ENCODE data around the gene CABP5.
"Not testable (repeated sequence)": the region's sequence is repeated elsewhere in the genome, so short reads cannot be mapped to it uniquely, and the experiment has no call there.

Gene CABP5

DNA sequence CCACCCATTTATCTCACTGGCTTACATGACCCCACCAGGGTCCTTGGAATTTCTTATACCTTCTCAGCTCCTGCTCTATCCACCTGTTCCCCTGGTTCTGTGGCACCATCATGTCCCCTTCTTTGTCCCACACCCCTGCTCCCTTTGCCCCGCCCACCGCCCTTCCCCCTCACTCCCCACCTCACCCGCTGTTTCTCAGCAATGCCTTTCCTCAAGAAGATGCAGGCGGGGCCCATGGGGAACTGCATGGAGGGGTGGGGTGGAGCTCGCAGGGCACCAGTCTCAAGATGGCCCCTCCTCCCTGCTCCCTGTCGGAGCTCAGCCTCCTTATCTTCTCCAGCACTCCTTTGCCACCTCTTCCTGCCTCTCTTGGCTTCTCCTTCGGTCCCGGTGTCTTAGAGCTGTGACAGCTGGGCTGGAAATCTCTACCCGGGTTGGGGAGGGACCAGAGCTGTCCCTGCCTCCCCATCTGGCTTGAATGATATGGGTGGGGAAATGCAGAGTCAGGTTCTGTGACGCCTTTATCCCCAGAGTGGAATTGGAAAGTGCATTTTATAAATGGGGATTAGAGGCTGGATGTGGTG, at the start of gene CABP5:
Gene CABP5 (minus strand): TSS at position 405 of the 584 bp plus-strand sequence. CDS start 157 bp downstream, at position 248.
- no peak for DNase-seq

- not testable (repeated sequence) for DNase-seq
Measured at GRCh38 chr19:48091111-48091718, 47.3 kb upstream of the CABP5 start.

- no peak for DNase-seq
Measured at GRCh38 chr19:48090281-48090802, 46.5 kb upstream of the CABP5 start.

GRCh38 chr19:48088991-48089390, 45.1 kb upstream of the CABP5 start:
- not testable (repeated sequence) for DNase-seq

GRCh38 chr19:48085904-48086864, 42.3 kb upstream of the CABP5 start:
- no peak for DNase-seq

GRCh38 chr19:48085076-48085475, 41.2 kb upstream of the CABP5 start:
- no peak for DNase-seq

DNA sequence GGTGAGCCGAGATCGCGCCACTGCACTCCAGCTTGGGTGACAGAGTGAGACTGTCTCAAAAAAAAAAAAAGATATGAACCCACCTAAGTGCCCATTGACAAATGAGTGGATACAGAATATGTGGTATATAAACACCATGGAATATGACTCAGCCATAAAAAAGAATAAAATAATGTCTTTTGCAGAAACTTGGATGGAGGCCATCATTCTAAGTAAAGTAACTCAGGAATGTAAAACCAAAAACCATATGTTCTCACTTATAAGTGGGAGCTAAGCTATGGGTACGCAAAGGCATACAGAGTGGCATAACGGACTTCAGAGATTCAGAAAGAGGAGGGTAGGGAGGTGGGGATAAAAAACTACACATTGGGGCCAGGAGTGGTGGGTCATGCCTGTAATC, 37.2 kb upstream of the CABP5 start:
- no peak for DNase-seq

- not testable (repeated sequence) for DNase-seq
Measured at GRCh38 chr19:48070177-48070769, 26.4 kb upstream of the CABP5 start.

DNA sequence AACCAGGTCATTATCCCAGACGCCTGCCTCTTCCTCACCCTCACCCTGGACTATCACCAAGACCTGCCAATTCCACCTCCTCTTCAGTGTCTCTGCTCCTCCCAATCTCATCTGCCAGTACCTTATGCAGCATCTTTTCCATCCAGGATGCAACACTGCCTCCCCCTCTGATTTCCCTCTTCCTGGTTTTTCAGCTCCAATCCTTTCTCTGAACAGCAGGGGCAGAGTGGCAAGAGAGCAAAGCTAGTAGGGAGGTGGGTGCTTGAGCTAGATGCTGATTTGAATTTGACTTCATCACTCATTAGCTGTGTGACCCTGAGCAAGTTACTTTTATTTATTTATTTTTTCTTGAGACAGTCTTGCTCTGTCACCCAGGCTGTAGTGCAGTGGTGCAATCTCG, 25.6 kb upstream of the CABP5 start:
- DNase-seq, result no peak

DNA sequence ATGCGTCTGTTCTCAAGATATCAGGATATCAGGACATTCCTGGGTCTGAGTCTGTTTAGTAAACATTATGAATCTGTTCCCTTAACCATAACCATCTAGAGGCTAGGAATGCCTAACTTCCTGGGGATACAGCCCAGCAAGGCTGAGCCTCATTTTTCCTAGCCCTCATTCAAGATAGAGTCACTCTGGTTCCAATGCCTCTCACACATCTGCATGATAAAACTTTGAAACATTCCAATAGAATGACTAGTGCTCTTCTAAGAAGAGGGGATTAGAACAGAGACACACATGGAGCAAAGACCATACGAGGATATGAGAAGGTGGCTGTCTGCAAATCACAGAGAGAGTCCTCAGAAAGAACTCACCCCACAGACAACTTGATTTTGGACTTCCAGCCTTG, 20.6 kb upstream of the CABP5 start:
- DNase-seq, result no peak

DNA sequence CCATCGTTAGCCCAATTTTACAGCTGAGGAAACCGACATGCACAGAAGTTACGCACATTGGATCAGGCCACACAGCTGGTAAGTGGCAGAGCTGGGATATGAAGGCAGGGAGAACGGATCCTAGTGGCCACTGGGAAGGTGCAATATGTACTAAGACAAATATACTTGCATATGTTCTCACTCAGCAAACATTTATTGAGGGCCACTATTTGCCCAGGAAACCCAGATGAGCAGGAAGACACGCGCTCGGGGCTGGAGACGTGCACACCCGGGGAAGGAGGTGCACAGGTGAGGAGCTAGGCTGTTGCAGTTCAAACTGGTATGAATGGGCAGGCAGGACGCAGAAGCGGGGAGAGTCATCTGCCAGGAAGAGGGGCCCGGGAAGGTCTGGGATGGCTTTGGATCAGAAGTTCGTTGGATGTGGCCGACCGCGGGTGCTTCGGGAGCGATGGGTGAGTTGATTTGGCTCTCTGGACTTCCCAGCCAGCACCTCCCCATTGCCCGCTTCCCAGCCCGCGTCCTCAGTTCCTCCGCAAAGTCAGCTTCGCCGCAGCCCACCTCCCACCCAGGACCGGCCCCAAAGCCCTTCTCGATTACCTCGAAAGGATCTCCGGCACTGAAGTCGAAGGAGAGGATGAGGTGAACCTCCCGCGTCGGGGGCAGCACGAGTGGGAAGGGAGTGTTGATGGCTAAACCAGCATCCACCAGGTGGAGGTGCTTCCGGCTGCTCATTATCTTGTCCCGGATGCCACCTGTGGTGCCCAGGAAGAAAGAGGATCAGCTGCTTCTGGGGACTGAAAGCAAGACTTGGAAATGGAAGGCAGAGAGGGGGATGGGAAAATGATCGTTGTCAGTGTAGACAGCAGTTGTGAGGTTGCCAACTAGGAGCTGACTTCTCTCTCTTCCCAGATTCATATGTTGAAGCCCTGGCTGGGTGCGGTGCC, 17.8 kb upstream of the CABP5 start:
- DNase-seq, result no peak

GRCh38 chr19:48060381-48060780, 16.5 kb upstream of the CABP5 start:
- DNase-seq, result no peak

GRCh38 chr19:48059331-48059730, 15.5 kb upstream of the CABP5 start:
- DNase-seq, result no peak

GRCh38 chr19:48053856-48054255, 10.0 kb upstream of the CABP5 start:
- DNase-seq, result no peak

DNA sequence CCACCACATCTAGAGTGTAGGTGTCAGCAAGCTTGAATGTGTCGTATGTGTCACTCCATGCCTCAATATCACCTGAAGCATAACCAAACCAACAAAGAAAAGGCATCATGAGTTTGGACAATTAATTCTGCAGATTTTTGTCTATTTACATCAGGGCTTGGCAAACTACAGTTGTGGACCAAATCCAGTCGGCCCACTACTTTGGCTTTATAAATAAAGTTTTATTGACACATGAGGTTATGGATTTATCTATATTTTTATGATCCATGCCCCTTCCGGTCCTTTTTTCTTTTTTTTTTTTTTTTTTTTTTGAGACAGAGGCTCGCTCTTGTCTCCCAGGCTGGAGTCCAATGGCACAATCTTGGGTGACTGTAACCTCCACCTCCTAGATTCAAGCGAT, 9.2 kb upstream of the CABP5 start:
- no peak for DNase-seq

DNA sequence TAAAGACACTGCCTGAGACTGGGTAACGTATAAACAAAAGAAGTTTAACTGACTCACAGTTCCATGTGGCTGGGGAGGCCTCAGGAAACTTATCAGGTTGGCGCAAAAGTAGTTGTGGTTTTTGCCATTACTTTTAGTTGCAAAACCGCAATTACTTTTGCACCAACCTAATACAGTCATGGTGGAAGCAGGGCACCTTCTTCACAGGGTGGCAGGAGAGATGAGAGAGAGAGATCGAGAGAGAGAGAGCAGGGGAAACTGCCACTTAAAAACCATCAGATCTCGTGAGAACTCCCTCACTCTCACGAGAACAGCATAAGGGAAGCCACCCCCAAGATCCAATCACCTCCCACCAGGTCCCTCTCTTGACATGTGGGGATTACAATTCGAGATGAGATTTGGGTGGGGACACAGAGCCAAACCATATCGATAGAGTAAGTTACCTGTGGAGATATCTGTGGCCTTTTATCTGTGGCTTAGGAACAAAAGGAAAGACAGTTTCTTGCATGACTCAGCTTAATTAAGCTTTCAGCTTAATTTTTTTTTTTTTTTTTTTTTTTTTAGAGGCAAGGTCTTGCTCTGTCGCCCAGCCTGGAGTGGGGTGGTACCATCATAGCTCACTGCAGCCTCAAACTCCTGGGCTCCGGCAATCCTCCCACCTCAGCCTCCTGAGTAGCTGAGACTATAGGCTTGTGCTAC, 7.6 kb upstream of the CABP5 start:
- DNase-seq, result no peak

GRCh38 chr19:48044561-48044960, 682 bp upstream of the CABP5 start:
- DNase-seq, result no peak

DNA sequence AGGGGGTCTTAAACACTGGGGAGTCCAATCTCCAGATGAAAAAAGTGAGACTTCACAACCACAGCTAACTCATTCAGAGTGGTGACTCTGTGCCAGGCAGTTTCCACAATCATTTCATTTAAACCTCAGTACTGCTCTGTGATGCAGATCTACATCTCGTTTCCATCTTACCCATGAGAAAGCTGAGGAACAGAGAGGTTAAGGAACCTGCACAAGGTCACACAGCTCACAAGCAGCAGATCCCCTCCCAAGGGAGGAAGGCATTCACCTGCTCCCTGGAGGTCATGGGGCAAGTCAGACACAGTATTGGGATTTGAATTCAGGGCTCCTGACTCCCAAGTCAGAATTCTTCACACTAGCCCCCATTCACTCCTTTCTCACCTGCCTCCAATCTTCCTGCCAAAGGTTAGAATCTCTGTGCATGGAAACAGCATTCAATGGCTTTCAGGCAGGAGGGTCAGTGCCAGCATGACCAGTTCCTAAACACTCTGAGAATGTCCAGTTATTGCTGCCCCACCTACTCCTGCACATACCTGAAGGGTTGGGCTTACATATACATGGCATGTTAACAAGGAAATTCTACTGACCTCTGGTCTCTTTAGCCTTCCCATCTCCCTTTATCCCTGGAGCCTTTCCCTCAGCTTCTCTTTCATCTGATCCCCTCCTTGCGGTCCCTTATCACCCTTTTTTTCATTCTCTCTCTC, 1.9 kb downstream of the CABP5 start:
- no peak for DNase-seq

DNA sequence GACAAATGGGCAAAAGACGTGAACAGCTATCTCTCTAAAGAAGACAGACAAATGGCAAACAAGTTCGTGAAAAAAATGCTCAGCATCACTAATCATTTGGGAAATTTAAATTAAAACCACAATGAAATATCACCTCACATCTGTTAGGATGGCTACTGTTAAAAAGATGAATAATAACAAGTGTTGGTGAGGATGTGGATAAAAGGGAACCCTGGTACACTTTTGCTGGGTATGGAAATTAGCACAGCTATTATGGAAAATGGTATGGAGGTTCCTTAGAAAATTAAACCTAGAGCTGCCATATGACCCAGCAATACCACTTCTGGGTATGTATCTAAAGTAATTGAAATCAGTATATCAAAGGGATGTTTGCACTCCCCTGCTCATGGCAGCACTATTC, 7.1 kb downstream of the CABP5 start:
- DNase-seq, result no peak

DNA sequence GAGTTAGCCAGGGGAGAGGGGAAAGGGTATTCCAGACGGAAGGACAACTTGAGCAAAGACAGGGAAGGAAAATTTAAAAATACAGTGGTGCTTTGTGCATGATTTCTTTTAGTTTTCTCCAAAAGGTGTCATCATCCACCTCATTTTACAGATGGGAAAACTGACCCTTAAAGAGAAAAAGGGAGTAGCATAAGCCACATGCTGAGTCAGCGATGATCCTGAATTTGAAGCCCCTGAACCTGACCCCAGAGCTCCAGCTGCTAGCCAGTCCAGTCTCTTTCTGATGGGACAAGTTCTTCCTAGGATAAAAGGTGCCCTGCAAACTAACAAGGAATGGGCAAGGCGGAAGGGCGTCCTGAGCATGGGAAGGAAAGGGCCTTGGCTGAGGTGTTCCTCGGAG, 10.3 kb downstream of the CABP5 start:
- no peak for DNase-seq

DNA sequence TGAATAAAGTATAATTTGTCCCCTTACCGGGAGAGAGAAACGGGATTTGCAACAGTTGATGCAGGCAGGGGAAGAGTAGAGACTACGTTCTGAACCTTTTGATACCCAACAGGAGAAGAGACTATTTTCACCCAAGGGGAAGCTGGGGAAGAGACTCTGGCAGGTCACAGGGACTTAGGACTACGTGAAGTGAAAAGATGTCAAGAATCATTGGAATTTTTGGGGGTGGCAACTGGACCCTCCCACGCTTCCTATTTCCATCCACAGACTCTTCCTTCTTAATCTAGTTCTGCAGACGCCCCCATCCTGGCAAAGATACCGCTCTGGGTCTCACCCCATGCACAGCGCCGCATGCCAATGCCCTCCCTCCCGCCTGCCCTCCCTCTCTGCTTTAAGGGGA, 13.8 kb downstream of the CABP5 start:
- DNase-seq, result no peak

Measured in activated effector memory CD4-positive, alpha-beta T cell treated with Interleukin-2 at 50 U/mL for 16 hours (primary cell).